ENCODE measurements around the gene BBS9. TPM values are rescaled to one million over a fixed set of nuclear protein-coding genes. Genes with fewer than 3 reads are reported as not detected.
"Not testable (repeated sequence)": the region's sequence is repeated elsewhere in the genome, so short reads cannot be mapped to it uniquely, and the experiment has no call there.

Gene BBS9
- total and polyA plus RNA-seq, 9 donors = 13.0 to 23.5 (median 15.9) TPM

GRCh38 chr7:33218841-33219535 lies 89.6 kb downstream of the BBS9 start:
- not testable (repeated sequence) for H3K4me3 ChIP-seq (ENCODE audit: low read length); H3K27me3 ChIP-seq (ENCODE audit: control insufficient read depth, insufficient read depth, low read length); H3K27ac ChIP-seq (ENCODE audit: low read length); H3K9me3 ChIP-seq (replicated peaks; ENCODE audit: control insufficient read depth, low read depth, low read length); DNase-seq; H3K36me3 ChIP-seq (ENCODE audit: control insufficient read depth, insufficient read depth, low read length); H3K4me1 ChIP-seq (ENCODE audit: control insufficient read depth, insufficient read depth, low read length)
- 96% methylated on average over 33 of the region's 38 CpGs for WGBS (ENCODE audit: insufficient coverage)

DNA sequence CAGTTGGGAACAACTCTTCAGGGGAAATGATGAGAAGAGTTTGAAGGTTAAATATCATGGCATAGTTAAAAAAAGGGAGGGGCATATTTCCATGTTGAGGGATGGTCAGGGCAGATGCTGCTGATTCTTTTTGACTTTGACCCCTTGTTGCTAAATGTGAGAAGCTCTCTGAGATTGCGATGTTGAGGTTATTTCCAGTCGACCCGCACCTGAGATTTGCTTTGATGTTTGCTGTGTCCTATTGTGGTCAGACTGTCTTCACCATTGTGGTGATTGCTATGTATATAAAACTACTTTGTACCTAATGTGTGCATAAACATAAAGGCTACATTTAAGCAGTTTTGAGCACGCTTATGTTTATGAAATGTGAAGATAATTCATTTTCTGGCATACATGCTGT lies 90.9 kb downstream of the BBS9 start:
- Histone ChIP-seq H3K27ac (ENCODE audit: low read length) (no peak overlapping the region), H3K9me3 (replicated peaks; ENCODE audit: control insufficient read depth, low read depth, low read length) (no peaks in the 10 kb centered on the region), H3K27me3 (ENCODE audit: control insufficient read depth, insufficient read depth, low read length) (no peaks in the 10 kb centered on the region), H3K4me1 (ENCODE audit: control insufficient read depth, insufficient read depth, low read length) (no peaks in the 10 kb centered on the region), H3K4me3 (ENCODE audit: low read length) (no peak overlapping the region), H3K36me3 (ENCODE audit: control insufficient read depth, insufficient read depth, low read length) (no peaks in the 10 kb centered on the region)
- DNase-seq = no peak
- no CpG with 5 or more reads among the region's 4 CpGs for WGBS (ENCODE audit: insufficient coverage)

DNA sequence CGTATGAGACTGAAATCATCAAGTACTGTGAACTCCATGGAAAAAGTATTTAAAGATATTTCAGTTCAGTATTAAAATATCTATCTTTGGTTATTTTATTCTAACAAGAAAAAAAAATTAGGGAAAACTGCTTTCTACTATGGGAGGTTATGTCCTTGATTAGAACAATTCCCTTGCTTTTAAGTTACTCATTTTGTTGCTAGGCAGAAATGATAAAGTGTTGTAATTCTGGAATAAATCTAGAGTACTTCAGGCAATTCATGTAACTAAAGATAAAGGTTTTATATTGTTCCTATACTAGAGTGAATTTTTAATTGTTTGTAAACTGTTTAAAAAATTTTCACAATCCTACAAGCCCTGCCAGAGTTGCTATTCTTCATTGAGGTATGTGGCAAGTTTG lies 92.0 kb downstream of the BBS9 start:
- no peaks in the 10 kb centered on the region for H3K4me1 ChIP-seq (ENCODE audit: control insufficient read depth, insufficient read depth, low read length)
- no peak for DNase-seq
- no peak overlapping the region for H3K4me3 ChIP-seq (ENCODE audit: low read length)
- no peaks in the 10 kb centered on the region for H3K9me3 ChIP-seq (replicated peaks; ENCODE audit: control insufficient read depth, low read depth, low read length)
- WGBS (ENCODE audit: insufficient coverage) = no CpG with 5 or more reads among the region's 1 CpG
- no peak overlapping the region for H3K27ac ChIP-seq (ENCODE audit: low read length)
- H3K36me3 ChIP-seq (ENCODE audit: control insufficient read depth, insufficient read depth, low read length) = no peaks in the 10 kb centered on the region
- H3K27me3 ChIP-seq (ENCODE audit: control insufficient read depth, insufficient read depth, low read length) = no peaks in the 10 kb centered on the region

- WGBS (ENCODE audit: insufficient coverage) = no CpG with 5 or more reads among the region's 1 CpG
- peaks cover 2% of the 10 kb centered on the region for H3K9me3 ChIP-seq (replicated peaks; ENCODE audit: control insufficient read depth, low read depth, low read length)
- no peak overlapping the region for H3K4me3 ChIP-seq (ENCODE audit: low read length)
- H3K36me3 ChIP-seq (ENCODE audit: control insufficient read depth, insufficient read depth, low read length) = no peaks in the 10 kb centered on the region
- no peaks in the 10 kb centered on the region for H3K4me1 ChIP-seq (ENCODE audit: control insufficient read depth, insufficient read depth, low read length)
- DNase-seq = peak; percentile 42
- H3K27me3 ChIP-seq (ENCODE audit: control insufficient read depth, insufficient read depth, low read length) = no peaks in the 10 kb centered on the region
- no peak overlapping the region for H3K27ac ChIP-seq (ENCODE audit: low read length)
Measured at GRCh38 chr7:33232632-33233145, 103.3 kb downstream of the BBS9 start.

DNA sequence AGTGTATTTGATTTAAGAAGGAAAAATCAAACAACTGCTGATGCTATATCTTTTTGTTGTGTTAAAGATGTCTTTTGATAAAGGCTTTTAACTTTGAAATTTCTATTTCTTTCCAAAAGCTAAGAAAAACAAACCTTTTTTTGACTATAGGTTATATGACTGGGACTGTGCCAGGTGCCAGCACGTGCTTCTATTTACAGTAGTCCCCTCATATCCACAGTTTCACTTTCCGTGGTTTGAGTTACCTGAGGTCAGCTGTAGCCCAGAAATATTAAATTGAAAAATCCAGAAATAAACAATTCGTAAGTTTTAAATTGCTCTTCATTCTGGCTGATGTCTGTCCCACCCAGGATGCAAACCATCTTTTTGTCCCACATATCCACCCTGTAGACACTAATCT lies 104.3 kb downstream of the BBS9 start:
- H3K36me3 ChIP-seq (ENCODE audit: control insufficient read depth, insufficient read depth, low read length) = no peaks in the 10 kb centered on the region
- H3K4me1 ChIP-seq (ENCODE audit: control insufficient read depth, insufficient read depth, low read length) = no peaks in the 10 kb centered on the region
- H3K4me3 ChIP-seq (ENCODE audit: low read length) = no peak overlapping the region
- H3K27me3 ChIP-seq (ENCODE audit: control insufficient read depth, insufficient read depth, low read length) = no peaks in the 10 kb centered on the region
- 100% methylated on average over 1 of the region's 3 CpGs for WGBS (ENCODE audit: insufficient coverage)
- peaks cover 2% of the 10 kb centered on the region for H3K9me3 ChIP-seq (replicated peaks; ENCODE audit: control insufficient read depth, low read depth, low read length)
- no peak for DNase-seq
- no peak overlapping the region for H3K27ac ChIP-seq (ENCODE audit: low read length)

GRCh38 chr7:33237036-33237435 lies 107.7 kb downstream of the BBS9 start:
- DNase-seq = no peak
- no peaks in the 10 kb centered on the region for H3K4me1 ChIP-seq (ENCODE audit: control insufficient read depth, insufficient read depth, low read length)
- no peak overlapping the region for H3K27ac ChIP-seq (ENCODE audit: low read length)
- WGBS (ENCODE audit: insufficient coverage) = no CpG with 5 or more reads among the region's 2 CpGs
- H3K4me3 ChIP-seq (ENCODE audit: low read length) = no peak overlapping the region
- H3K36me3 ChIP-seq (ENCODE audit: control insufficient read depth, insufficient read depth, low read length) = no peaks in the 10 kb centered on the region
- no peaks in the 10 kb centered on the region for H3K27me3 ChIP-seq (ENCODE audit: control insufficient read depth, insufficient read depth, low read length)
- no peaks in the 10 kb centered on the region for H3K9me3 ChIP-seq (replicated peaks; ENCODE audit: control insufficient read depth, low read depth, low read length)

DNA sequence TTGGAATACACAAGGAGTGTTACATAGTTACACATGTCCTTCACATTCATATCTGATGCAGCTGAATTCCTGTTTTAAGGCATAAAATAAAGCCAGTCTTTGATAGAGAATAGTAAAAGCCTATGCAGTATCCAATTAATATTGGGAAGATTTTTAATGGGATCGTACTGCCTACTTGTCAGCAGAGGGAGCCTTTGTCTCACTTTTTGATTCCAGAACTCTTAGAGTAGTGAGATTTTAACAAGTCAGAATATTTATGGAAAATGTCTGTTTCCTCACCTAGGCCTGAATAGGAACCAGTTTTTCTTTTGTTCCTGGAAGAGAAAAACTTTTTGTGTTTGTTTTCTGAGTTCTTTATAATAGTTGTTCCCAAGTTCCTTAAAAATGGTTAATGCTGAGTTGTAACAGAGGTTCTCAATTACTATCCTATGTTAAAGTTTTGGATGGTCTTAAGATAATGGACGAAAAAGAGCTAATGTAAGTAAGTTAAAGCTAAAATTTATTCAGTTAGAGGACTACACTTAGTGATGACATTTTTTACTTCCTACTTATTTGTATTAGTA lies 114.0 kb downstream of the BBS9 start:
- Histone ChIP-seq H3K4me3 (ENCODE audit: low read length) (no peak overlapping the region), H3K9me3 (replicated peaks; ENCODE audit: control insufficient read depth, low read depth, low read length) (no peaks in the 10 kb centered on the region), H3K27ac (ENCODE audit: low read length) (no peak overlapping the region), H3K27me3 (ENCODE audit: control insufficient read depth, insufficient read depth, low read length) (no peaks in the 10 kb centered on the region), H3K36me3 (ENCODE audit: control insufficient read depth, insufficient read depth, low read length) (no peaks in the 10 kb centered on the region), H3K4me1 (ENCODE audit: control insufficient read depth, insufficient read depth, low read length) (no peaks in the 10 kb centered on the region)
- 0% methylated on average over 1 of the region's 2 CpGs for WGBS (ENCODE audit: insufficient coverage)
- DNase-seq = peak; percentile 83

- Histone ChIP-seq H3K4me3 (ENCODE audit: low read length) (no peak overlapping the region), H3K27me3 (ENCODE audit: control insufficient read depth, insufficient read depth, low read length) (no peaks in the 10 kb centered on the region), H3K4me1 (ENCODE audit: control insufficient read depth, insufficient read depth, low read length) (peaks cover 5% of the 10 kb centered on the region), H3K36me3 (ENCODE audit: control insufficient read depth, insufficient read depth, low read length) (no peaks in the 10 kb centered on the region), H3K27ac (ENCODE audit: low read length) (no peak overlapping the region), H3K9me3 (replicated peaks; ENCODE audit: control insufficient read depth, low read depth, low read length) (no peaks in the 10 kb centered on the region)
- peak; percentile 83 for DNase-seq
- no CpG with 5 or more reads among the region's 4 CpGs for WGBS (ENCODE audit: insufficient coverage)
Measured at GRCh38 chr7:33248671-33249070, 119.3 kb downstream of the BBS9 start.

GRCh38 chr7:33250421-33250871 lies 121.1 kb downstream of the BBS9 start:
- H3K36me3 ChIP-seq (ENCODE audit: control insufficient read depth, insufficient read depth, low read length) = no peaks in the 10 kb centered on the region
- no peaks in the 10 kb centered on the region for H3K9me3 ChIP-seq (replicated peaks; ENCODE audit: control insufficient read depth, low read depth, low read length)
- H3K4me3 ChIP-seq (ENCODE audit: low read length) = no peak overlapping the region
- peak overlapping the region; percentile 57 for H3K27ac ChIP-seq (ENCODE audit: low read length)
- H3K4me1 ChIP-seq (ENCODE audit: control insufficient read depth, insufficient read depth, low read length) = peaks cover 5% of the 10 kb centered on the region
- H3K27me3 ChIP-seq (ENCODE audit: control insufficient read depth, insufficient read depth, low read length) = no peaks in the 10 kb centered on the region
- peak; percentile 93 for DNase-seq

- no peak for DNase-seq
- H3K27ac ChIP-seq (ENCODE audit: low read length) = peak overlapping the region; percentile 57
- no peak overlapping the region for H3K4me3 ChIP-seq (ENCODE audit: low read length)
- no peaks in the 10 kb centered on the region for H3K27me3 ChIP-seq (ENCODE audit: control insufficient read depth, insufficient read depth, low read length)
- peaks cover 5% of the 10 kb centered on the region for H3K4me1 ChIP-seq (ENCODE audit: control insufficient read depth, insufficient read depth, low read length)
- H3K36me3 ChIP-seq (ENCODE audit: control insufficient read depth, insufficient read depth, low read length) = no peaks in the 10 kb centered on the region
- H3K9me3 ChIP-seq (replicated peaks; ENCODE audit: control insufficient read depth, low read depth, low read length) = no peaks in the 10 kb centered on the region
Measured at GRCh38 chr7:33251301-33251700, 121.9 kb downstream of the BBS9 start.
